ENCODE results near the gene TTYH2. TPM values are rescaled to one million over a fixed set of nuclear protein-coding genes. Genes with fewer than 3 reads are reported as not detected.

The TTYH2 gene
- polyA plus RNA-seq, 1 of the 3 experiments (the other 2 are of a cell fraction): 16.1 TPM

- TF ChIP-seq CHD2 (IDR thresholded peaks at IDR 0.05; ENCODE audit: low read length, partially characterized antibody) (no peak), MAX (IDR thresholded peaks at IDR 0.05; ENCODE audit: low read depth) (no peak), GABPA (IDR thresholded peaks at IDR 0.05; ENCODE audit: low read depth) (no peak), RCOR1 (IDR thresholded peaks at IDR 0.05; ENCODE audit: low read length) (no peak), SMC3 (IDR thresholded peaks at IDR 0.05; ENCODE audit: low read depth, low read length) (no peak), TCF12 (IDR thresholded peaks at IDR 0.05) (no peak), ELF1 (IDR thresholded peaks at IDR 0.05) (no peak), RXRA (IDR thresholded peaks at IDR 0.05; ENCODE audit: borderline replicate concordance, low read depth) (no peak), RFX5 (IDR thresholded peaks at IDR 0.05; ENCODE audit: low read length) (no peak), USF1 (IDR thresholded peaks at IDR 0.05; ENCODE audit: borderline replicate concordance, low read depth) (no peak), EZH2phosphoT487 (IDR thresholded peaks at IDR 0.05; ENCODE audit: borderline replicate concordance, low read depth) (no peak), FOXM1 (IDR thresholded peaks at IDR 0.05; ENCODE audit: low read depth) (no peak), ZBTB33 (IDR thresholded peaks at IDR 0.05; ENCODE audit: borderline replicate concordance, low read depth) (no peak), SIN3A (IDR thresholded peaks at IDR 0.05; ENCODE audit: borderline replicate concordance, low read depth, low read length) (no peak), GATA2 (CRISPR knock-in tag; IDR thresholded peaks at IDR 0.05) (no peak), REST (IDR thresholded peaks at IDR 0.05; ENCODE audit: low read depth, low read length) (no peak), JUND (IDR thresholded peaks at IDR 0.05) (no peak), MEF2A (IDR thresholded peaks at IDR 0.05; ENCODE audit: borderline replicate concordance, low read depth) (no peak), USF2 (IDR thresholded peaks at IDR 0.05; ENCODE audit: borderline replicate concordance, low read depth, low read length) (no peak), TAF1 (IDR thresholded peaks at IDR 0.05; ENCODE audit: borderline replicate concordance, low read depth, low read length) (no peak)
- ChIA-PET POLR2A (interaction anchor here (0.6 to 1.5 kb wide), 12 partner anchors 9 to 452 kb away, joined by 3 to 7 read pairs (median 3); partner anchors contain the start of gene TTYH2), CTCF (interaction anchor here (0.6 to 9.1 kb wide), 20 partner anchors 8 to 966 kb away, joined by 3 to 284 read pairs (median 4); partner anchors contain the start of gene TTYH2)
- Histone ChIP-seq H3F3A (replicated peaks; ENCODE audit: insufficient read depth) (peaks cover 26% of the 10 kb centered on the region), H3K9me2 (no peaks in the 10 kb centered on the region), H3K4me2 (peak overlapping the region; percentile 93), H3K27me3 (ENCODE audit: insufficient read depth) (0 out of 2 replicates have a peak, but pooled peaks cover 1% of the 10 kb centered on the region), H4K20me1 (ENCODE audit: insufficient read depth) (peaks cover 38% of the 10 kb centered on the region), H3K36me3 (replicated peaks in 1 of 2; ENCODE audit: control insufficient read depth in 1 of 2, insufficient read depth in 2 of 2, low read length in 1 of 2) (peaks cover 15 to 39% of the 10 kb centered on the region in 2 experiments), H3K4me3 (ENCODE audit: low read depth in 2 of 2, low read length in 1 of 2) (peak overlapping the region; percentile 72 to 99), H3K9ac (no peak overlapping the region), H3K79me2 (ENCODE audit: insufficient read depth) (peaks cover 45% of the 10 kb centered on the region), H3K4me1 (ENCODE audit: control insufficient read depth in 1 of 2, insufficient read depth in 2 of 2, low read depth in 1 of 2, low read length in 1 of 2) (peaks cover 22 to 29% of the 10 kb centered on the region in 2 experiments), H3K9me3 (no peaks in the 10 kb centered on the region), H3K27ac (ENCODE audit: low read depth in 2 of 2, low read length in 1 of 2) (no peak overlapping the region; a peak in 1 of 4 replicates), H2AFZ (ENCODE audit: low read depth) (peak overlapping the region; percentile 89; the same call in 1 of the 2 replicates)
- 40% methylated on average over 15 of the region's 15 CpGs for WGBS (ENCODE audit: low lambda C conversion rate)
- DNase-seq: no peak
These were observed 10.4 kb upstream of the TTYH2 start for GRCh38 chr17:74202938-74203337.

All from SK-N-SH (cell line).